Body of pancreas (tissue), 4 donors: ENCODE data around the gene CASP8.

Source experiments
- CTCF ChIP-seq, 7 experiments: fragments of 450-650 bp in 4 of 7; fragments of 200-600 bp in 3 of 7; sonication (generic) in 3 of 7; IDR thresholded peaks; one replicate each; pipeline ENCODE4 v1.5.1; 2016 to 2019; ENCODE audit warnings: antibody characterized with exemption in 7 of 7
- POLR2A ChIP-seq, 3 donors: fragments of 450-650 bp; IDR thresholded peaks; one replicate each; pipeline ENCODE4 v1.6.1; 2016; ENCODE audit warnings: antibody characterized with exemption in 3 of 3, mild to moderate bottlenecking in 2 of 3

DNA sequence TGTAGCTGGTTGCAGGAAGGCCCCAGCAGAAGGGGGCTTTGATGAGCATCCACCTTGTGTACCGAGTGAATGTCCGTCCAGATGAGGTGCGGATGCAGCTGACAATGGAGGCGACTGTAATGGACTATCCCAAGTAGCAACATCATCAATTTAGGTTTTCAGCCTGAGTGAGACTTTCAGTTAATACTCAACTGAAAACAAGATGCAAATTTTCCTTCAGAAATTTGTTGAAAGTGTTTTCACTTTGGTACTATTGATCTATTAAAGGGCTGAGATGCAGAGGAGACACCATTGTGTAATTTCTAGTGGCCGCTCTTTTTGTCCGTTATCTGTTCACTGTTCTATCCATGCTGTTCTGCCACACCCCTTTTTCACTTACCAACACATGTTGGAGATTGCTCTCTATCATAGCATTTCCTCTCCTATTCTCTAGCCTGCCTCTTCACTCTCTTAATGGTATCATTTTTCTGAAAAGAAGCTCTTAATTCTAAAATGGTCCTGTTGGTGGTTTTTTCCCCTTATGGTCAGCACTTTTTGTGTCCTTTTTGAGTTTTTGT is 12.0 kb upstream of the CASP8 start:
- TF ChIP-seq CTCF (IDR thresholded peaks at IDR 0.05), result no peak
- no peak for TF ChIP-seq POLR2A (IDR thresholded peaks at IDR 0.05)
